ENCODE results near the gene EXOG.

Gene EXOG

DNA sequence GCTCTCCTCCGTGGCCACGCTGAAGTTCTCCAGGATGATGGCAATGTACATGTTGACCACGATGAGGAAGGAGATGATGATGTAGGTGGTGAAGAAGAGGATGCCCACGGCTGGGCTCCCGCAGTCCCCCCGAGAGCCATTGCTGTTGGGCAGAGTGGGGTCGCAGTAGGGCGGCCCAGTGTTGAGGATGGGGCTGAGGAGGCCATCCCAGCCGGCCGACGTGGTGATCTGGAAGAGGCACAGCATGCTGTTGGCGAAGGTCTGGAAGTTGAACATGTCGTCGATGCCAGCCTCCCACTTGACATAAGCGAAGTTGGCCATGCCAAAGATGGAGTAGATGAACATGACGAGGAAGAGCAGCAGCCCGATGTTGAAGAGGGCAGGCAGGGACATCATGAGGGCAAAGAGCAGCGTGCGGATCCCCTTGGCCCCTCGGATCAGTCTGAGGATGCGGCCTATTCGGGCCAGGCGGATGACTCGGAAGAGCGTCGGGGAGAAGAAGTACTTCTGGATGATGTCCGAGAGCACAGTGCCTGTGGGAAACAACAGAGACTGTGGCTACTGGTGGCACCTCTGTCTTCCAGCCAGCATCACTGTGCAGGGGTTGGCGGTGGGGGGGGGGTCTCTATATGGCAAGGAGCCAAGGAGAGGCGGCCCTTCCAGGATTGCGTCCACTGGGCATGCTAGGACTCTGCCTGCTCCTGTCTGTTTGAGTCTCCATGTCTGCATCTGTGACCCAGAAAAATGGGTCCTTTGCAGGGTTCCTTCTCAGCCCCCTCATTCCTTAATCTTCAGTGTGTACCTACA, 55.1 kb downstream of the EXOG start:
- Histone ChIP-seq H3K27me3 (ENCODE audit: insufficient read depth, insufficient read length) (no peaks in the 10 kb centered on the region), H3K9me3 (ENCODE audit: insufficient read depth, low read length) (no peaks in the 10 kb centered on the region), H3K9ac (ENCODE audit: insufficient read length, low read depth) (no peak overlapping the region), H3K36me3 (ENCODE audit: insufficient read depth, insufficient read length, low read length) (peaks cover 16% of the 10 kb centered on the region), H3K4me1 (ENCODE audit: insufficient read depth, insufficient read length) (peaks cover 2% of the 10 kb centered on the region), H3K4me3 (ENCODE audit: insufficient read length, low read depth) (no peak overlapping the region)
- TF ChIP-seq YY1 (IDR thresholded peaks at IDR 0.05; ENCODE audit: insufficient read depth, insufficient read length) (no peak), ZNF274 (IDR thresholded peaks at IDR 0.05; ENCODE audit: low read depth, low read length) (no peak), SUZ12 (IDR thresholded peaks at IDR 0.05; ENCODE audit: extremely low read depth, insufficient read depth, insufficient read length) (no peak)
- no peak for DNase-seq (ENCODE audit: low read depth, low spot score)

DNA sequence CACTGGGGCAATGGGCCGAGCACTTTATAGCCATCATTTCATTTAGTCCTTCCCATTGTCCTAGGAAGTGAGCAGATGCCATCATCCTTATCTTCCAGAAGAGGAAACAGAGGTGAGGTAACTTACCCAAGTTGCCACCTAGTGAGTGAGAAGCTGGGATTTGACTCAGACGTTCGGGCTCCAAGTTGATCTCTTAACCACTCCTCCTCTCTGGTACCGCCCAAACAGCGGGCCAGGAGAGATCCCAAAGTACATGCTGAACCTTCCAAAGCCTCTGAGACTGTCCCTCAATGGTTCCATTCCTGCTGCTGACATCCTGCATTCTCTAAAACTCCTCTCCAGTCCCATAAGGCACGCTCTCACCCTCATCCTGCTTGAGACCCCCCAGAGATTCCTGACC, 56.2 kb downstream of the EXOG start:
- Histone ChIP-seq H3K4me1 (ENCODE audit: insufficient read depth, insufficient read length) (peaks cover 2% of the 10 kb centered on the region), H3K9me3 (ENCODE audit: insufficient read depth, low read length) (no peaks in the 10 kb centered on the region), H3K9ac (ENCODE audit: insufficient read length, low read depth) (no peak overlapping the region), H3K27me3 (ENCODE audit: insufficient read depth, insufficient read length) (no peaks in the 10 kb centered on the region), H3K36me3 (ENCODE audit: insufficient read depth, insufficient read length, low read length) (peaks cover 16% of the 10 kb centered on the region), H3K4me3 (ENCODE audit: insufficient read length, low read depth) (no peak overlapping the region)
- no peak for TF ChIP-seq SUZ12 (IDR thresholded peaks at IDR 0.05; ENCODE audit: extremely low read depth, insufficient read depth, insufficient read length)
- TF ChIP-seq YY1 (IDR thresholded peaks at IDR 0.05; ENCODE audit: insufficient read depth, insufficient read length), result no peak
- TF ChIP-seq ZNF274 (IDR thresholded peaks at IDR 0.05; ENCODE audit: low read depth, low read length), result no peak
- DNase-seq (ENCODE audit: low read depth, low spot score), result no peak

DNA sequence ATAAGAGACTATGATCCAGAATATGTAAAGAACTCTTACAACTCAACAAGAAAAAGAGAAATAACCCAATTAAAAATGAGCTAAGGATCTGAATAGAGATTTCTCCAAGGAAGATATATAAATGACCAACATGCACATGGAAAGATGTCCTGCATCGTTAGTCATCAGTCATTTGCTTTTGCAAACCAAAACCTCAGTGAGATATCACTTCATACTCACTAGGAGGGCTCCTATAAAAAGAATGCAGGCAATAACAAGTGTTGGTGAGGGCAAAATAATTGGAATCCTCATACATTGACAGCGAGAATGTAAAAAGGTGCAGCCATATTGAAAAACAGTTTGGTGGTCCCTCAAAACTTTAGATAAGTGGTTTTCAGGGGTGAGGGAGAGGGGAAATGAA, 56.9 kb downstream of the EXOG start:
- no peaks in the 10 kb centered on the region for H3K27me3 ChIP-seq (ENCODE audit: insufficient read depth, insufficient read length)
- H3K4me3 ChIP-seq (ENCODE audit: insufficient read length, low read depth), result no peak overlapping the region
- no peak for DNase-seq (ENCODE audit: low read depth, low spot score)
- no peak for TF ChIP-seq ZNF274 (IDR thresholded peaks at IDR 0.05; ENCODE audit: low read depth, low read length)
- TF ChIP-seq SUZ12 (IDR thresholded peaks at IDR 0.05; ENCODE audit: extremely low read depth, insufficient read depth, insufficient read length), result no peak
- TF ChIP-seq YY1 (IDR thresholded peaks at IDR 0.05; ENCODE audit: insufficient read depth, insufficient read length), result no peak
- H3K4me1 ChIP-seq (ENCODE audit: insufficient read depth, insufficient read length), result no peaks in the 10 kb centered on the region
- H3K36me3 ChIP-seq (ENCODE audit: insufficient read depth, insufficient read length, low read length), result peaks cover 16% of the 10 kb centered on the region
- no peak overlapping the region for H3K9ac ChIP-seq (ENCODE audit: insufficient read length, low read depth)
- H3K9me3 ChIP-seq (ENCODE audit: insufficient read depth, low read length), result no peaks in the 10 kb centered on the region

DNA sequence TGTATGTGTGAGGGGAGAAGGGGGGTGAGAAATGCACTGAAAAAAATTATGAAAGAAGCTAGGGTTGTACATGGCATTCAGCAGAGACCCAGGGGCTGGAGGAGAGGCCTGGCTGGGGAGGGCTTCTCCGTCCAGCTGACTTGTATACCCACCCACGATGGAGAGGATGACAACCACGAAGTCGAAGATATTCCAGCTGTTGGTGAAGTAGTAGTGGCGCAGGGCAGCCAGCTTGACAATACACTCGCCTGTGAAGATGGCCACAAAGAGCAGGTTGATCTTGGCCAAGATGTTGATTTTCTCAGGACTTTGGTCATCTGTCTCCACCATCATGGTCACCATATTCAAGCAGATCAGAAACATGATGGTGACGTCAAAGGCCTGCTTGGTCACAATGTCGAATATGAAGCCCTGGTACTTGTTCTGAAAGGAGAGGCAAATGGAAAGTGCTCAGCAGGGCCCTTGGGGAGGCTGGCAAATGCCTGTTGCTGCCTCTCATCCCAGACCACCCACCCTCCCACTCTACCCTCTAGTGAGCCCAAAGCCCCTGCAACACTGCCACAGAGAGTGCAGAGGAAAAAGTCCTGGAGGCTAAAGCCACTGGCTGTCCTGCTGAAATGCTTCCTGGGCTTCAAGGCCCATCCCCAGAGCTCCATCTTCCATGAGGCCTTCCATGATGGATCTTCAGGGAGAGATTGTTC, 58.1 kb downstream of the EXOG start:
- TF ChIP-seq ZNF274 (IDR thresholded peaks at IDR 0.05; ENCODE audit: low read depth, low read length) (no peak), SUZ12 (IDR thresholded peaks at IDR 0.05; ENCODE audit: extremely low read depth, insufficient read depth, insufficient read length) (no peak), YY1 (IDR thresholded peaks at IDR 0.05; ENCODE audit: insufficient read depth, insufficient read length) (no peak)
- Histone ChIP-seq H3K27me3 (ENCODE audit: insufficient read depth, insufficient read length) (no peaks in the 10 kb centered on the region), H3K9me3 (ENCODE audit: insufficient read depth, low read length) (no peaks in the 10 kb centered on the region), H3K4me3 (ENCODE audit: insufficient read length, low read depth) (no peak overlapping the region), H3K9ac (ENCODE audit: insufficient read length, low read depth) (no peak overlapping the region), H3K36me3 (ENCODE audit: insufficient read depth, insufficient read length, low read length) (peaks cover 16% of the 10 kb centered on the region), H3K4me1 (ENCODE audit: insufficient read depth, insufficient read length) (no peaks in the 10 kb centered on the region)
- DNase-seq (ENCODE audit: low read depth, low spot score), result no peak

DNA sequence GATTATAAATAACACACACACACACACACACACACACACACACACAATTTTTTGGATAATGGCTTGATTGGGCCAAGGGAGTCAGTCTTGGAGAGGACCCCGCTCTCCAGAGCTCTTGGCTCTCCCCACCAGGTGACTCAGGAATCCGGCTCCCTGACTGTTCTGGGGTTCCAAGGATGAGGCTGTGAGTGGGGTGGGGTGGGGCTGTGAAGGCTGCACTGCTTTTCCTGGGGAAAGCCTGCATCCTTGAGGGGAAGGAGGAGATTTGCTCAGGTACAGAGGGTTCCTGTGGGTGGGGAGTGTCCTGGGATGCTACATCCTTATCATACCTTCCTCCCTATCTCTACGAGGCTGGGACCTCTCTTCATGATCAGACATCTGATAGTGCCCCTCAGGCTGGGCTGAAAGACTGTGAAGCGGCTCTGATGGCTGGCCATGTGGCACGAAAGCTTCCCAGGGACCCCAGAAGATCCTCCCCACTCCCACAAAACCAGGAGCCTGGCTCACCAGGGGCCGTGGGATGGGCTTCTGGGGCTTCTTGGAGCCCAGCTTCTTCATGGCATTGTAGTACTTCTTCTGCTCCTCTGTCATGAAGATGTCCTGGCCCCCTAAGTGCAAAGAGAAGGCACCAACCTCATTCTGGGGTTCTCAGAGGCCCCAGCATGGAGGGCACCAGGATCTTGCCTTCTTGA, 59.2 kb downstream of the EXOG start:
- Histone ChIP-seq H3K4me1 (ENCODE audit: insufficient read depth, insufficient read length) (no peaks in the 10 kb centered on the region), H3K27me3 (ENCODE audit: insufficient read depth, insufficient read length) (no peaks in the 10 kb centered on the region), H3K9ac (ENCODE audit: insufficient read length, low read depth) (no peak overlapping the region), H3K9me3 (ENCODE audit: insufficient read depth, low read length) (no peaks in the 10 kb centered on the region), H3K36me3 (ENCODE audit: insufficient read depth, insufficient read length, low read length) (peaks cover 13% of the 10 kb centered on the region), H3K4me3 (ENCODE audit: insufficient read length, low read depth) (no peak overlapping the region)
- DNase-seq (ENCODE audit: low read depth, low spot score), result no peak
- TF ChIP-seq SUZ12 (IDR thresholded peaks at IDR 0.05; ENCODE audit: extremely low read depth, insufficient read depth, insufficient read length), result no peak
- TF ChIP-seq ZNF274 (IDR thresholded peaks at IDR 0.05; ENCODE audit: low read depth, low read length), result no peak
- no peak for TF ChIP-seq YY1 (IDR thresholded peaks at IDR 0.05; ENCODE audit: insufficient read depth, insufficient read length)

DNA sequence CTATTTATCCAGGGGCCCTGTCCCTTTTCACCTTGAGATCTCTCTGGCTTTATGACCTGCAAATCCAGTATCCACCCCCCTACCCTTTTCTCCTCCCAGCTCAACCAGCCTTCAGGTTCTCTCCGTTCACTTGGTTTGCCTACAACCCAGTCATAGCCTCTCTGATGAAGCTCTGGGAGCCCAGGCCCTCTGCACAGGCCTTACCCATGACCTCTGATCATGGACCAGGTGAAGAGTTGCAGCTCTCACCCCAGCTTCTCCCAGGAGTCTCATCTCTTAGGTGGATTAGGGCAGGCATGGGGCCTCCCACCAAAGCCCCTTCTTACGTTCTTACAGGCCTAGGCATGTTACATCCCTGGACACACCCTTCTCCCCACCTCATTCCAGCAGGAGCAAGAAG, 59.8 kb downstream of the EXOG start:
- DNase-seq (ENCODE audit: low read depth, low spot score), result no peak
- Histone ChIP-seq H3K9ac (ENCODE audit: insufficient read length, low read depth) (no peak overlapping the region), H3K9me3 (ENCODE audit: insufficient read depth, low read length) (no peaks in the 10 kb centered on the region), H3K4me1 (ENCODE audit: insufficient read depth, insufficient read length) (no peaks in the 10 kb centered on the region), H3K4me3 (ENCODE audit: insufficient read length, low read depth) (no peak overlapping the region), H3K36me3 (ENCODE audit: insufficient read depth, insufficient read length, low read length) (peaks cover 7% of the 10 kb centered on the region), H3K27me3 (ENCODE audit: insufficient read depth, insufficient read length) (no peaks in the 10 kb centered on the region)
- no peak for TF ChIP-seq YY1 (IDR thresholded peaks at IDR 0.05; ENCODE audit: insufficient read depth, insufficient read length)
- no peak for TF ChIP-seq ZNF274 (IDR thresholded peaks at IDR 0.05; ENCODE audit: low read depth, low read length)
- no peak for TF ChIP-seq SUZ12 (IDR thresholded peaks at IDR 0.05; ENCODE audit: extremely low read depth, insufficient read depth, insufficient read length)
